NCI-H446 (cell line): Measurements from ENCODE around the gene IDH3G.
"Not testable (repeated sequence)": the region's sequence is repeated elsewhere in the genome, so short reads cannot be mapped to it uniquely, and the experiment has no call there.

Source experiments
- DNase-seq, 2 experiments: peaks; one replicate each; lab custom pipeline; 2025; lab: John Stamatoyannopoulos, UW

IDH3G gene

DNA sequence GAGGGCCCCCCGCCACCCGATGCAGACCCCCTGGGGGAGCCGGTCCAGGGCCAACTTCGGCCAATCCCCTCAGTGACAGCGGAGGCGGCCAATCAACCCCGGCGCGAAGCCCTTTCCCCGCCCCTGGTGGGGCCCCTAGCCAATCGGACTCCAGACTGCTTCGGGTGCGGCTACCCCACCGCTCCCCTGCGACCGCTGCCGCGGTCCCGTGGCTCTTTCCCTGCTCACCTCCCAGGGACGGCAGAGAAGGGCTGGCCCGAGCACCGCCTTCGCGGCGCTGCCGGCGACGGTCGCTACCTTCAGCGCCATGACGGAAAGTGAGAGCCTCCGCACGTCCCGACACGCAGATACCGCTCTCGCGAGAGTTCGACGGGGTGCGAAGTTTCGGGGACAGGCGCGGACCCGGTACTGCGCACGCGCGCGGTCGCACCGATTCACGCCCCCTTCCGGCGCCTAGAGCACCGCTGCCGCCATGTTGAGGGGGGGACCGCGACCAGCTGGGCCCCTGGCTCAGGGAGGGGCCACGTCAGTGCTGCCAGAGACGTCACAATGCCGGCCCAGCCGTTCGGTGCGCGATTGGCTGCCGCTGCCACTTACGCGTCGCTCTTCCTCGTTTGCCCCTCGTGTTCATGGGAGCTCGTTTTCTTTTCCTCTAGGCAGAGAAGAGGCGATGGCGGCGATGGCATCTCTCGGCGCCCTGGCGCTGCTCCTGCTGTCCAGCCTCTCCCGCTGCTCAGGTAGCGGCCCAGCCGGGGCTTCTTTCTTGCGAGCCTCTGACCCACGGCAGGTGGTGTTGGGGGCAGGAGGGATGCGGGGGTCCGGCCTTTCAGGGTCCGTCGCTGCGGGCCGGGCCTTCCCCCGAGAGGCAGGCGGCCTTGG lies at the start of gene IDH3G, which contains the start of gene SSR4:
TSS of gene IDH3G (minus strand) at position 358 of the 879 bp plus-strand sequence. CDS start at position 309, 49 bp downstream.
TSS of gene SSR4 (plus strand) at position 651 of the 879 bp plus-strand sequence. CDS start at position 671, 20 bp downstream.
- DNase-seq: peak; percentile 85 to 97

DNA sequence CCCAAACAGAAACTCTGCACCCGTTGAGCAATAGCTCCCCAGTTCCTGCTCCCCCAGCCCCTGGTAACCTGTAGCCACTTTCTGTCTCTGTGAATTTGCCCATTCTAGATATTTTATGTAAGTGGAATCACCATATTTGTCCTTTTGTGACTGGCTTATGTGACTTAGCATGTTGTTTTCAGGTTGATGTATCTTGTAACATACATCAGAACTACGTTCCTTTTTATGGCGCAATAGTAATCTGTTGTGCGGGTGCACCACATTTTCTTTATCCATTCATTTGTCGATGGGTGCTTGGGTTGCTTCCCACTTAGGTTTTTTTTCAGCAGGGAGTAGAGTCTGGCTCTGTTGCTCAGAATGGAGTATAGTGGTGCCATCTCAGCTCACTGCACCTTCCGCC lies 42.7 kb upstream of the IDH3G start:
- DNase-seq: no peak

DNA sequence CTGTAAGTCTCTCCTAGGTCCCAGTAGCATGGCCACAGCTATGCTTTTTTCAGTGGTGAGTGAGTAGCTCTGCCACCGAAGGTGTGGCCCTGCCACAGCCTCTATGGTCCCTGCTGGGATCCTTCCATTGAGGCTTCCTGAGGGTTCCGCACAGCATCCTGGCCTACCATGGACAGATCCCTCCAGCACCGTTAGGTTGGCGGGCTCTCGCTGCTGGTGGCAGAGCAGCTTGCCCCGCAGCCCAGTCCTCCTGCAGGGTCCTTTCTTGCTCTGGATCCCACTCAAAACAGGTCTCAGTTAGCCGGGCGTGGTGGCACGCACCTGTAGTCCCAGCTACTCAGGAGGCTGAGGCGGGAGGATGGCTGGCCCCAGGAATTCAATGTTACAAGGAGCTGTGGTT lies 38.6 kb upstream of the IDH3G start:
- no peak for DNase-seq

DNA sequence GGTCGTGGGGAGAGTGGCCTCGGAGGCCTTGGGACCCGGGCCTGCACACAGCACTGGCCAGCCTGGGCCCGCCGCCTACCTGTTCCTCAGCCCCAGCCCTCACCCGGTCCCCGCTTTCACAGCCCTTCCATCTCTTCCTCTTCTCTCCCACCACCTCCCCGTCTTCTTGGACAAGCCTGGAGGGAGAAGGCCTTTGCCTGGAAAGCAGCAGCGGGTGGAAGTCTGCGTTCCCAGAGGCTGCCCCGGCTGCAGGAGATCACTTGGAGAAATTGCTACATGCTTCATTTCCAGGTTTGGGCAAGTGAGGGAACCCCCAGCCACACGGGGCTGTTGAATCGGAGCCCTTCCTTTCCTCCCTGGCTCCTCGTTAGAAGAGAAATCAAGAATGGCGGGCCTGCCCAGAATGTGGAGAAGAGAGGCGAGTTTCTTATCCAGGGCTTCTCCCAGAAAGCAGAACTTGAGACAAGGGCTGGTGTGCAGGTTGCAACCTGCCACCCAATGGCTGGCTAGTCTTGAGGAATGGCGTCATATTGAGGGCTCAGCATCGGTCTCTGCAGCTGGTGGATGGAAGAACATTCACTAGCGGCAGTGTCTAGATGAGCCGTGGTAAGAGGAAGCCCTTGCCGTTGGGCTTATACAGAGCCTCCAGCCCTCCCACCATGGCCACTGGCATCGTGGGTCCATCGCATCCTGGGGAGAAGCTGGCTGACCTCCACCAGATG lies 37.4 kb upstream of the IDH3G start:
- DNase-seq: no peak

DNA sequence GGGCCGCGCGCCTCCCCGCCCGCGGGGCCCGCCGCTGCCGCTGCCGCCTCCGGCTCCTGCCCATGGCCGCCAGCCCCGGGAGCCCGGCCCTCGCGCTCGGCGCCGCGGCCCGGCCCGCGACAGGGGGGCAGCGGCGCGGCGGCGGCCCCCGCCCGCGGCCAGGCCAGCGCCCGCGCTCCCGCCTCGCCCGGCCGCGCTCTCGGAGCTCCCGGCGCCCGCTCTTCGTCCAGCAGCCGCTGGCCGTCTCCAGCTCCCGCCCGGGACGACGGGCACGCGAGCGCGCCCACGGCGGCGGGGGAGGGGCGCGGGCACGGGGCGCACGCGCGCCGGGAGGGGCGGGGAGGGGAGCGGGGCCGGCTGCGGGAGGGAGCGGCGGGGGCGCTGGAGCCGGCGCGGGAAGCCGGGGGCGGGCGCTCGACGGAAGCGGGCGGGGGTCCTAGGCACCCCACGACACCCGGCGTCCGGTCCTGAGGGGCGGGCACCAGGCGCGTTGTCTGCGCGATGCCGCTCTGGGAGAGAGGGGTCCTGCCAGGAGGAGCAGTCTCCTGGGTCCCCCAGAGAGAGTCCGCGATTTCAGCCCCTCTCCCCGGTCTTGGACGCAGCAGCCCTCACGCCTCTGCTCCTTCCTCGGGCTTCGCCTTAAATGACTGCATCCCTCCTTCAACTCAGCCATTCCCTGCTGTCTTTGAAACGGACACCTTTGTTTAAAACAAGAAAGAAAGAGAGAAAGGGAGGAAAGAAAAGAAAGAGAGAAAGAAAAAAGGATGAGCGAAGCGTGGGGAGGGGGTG lies 36.7 kb upstream of the IDH3G start:
- peak in 1 of 2 experiments; percentile 26 for DNase-seq

DNA sequence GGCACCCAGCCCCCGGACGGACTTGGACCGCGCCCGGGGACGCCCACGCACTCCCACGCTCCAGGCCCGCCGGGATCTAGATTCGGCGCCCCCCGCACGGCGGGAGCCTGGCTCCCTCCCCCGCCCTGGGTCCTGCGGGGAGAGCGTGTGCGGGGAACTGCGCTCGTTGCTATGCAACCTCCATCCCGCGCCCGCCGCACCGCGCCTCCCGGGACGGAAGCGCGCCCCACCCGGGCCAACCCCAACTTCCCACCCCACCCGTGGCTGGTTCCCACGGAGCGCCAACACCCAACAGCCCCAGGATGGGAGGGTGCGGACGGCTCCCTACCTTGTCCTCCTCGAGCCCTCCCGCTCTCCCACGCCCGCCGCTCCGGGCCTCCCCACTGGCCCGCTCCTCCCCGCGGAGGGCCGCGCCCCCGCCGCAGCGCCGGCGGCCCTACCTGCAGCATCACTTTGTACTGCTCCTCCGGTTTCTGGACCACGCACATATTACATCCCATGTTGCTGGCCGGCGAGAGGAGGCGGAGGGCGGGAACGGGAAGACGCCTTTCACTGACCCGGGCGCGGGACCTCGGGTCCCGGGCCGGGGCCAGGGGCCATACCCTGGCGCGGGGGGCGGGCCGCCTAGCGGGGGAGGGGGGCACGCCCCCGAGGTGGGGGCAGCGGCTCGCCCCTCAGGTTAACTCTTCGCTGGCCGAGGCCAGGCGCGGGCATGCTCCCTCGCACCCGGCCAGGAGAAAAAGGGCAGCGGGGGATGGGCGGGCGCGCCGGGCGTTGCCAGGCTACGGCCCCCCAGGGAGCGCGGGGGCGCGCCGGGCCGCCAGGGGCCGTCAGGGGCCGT lies 35.8 kb upstream of the IDH3G start, which contains the start of gene PDZD4:
TSS of gene PDZD4 (minus strand) at position 746 of the 841 bp plus-strand sequence. CDS start at position 500, 246 bp downstream.
- no peak for DNase-seq

DNA sequence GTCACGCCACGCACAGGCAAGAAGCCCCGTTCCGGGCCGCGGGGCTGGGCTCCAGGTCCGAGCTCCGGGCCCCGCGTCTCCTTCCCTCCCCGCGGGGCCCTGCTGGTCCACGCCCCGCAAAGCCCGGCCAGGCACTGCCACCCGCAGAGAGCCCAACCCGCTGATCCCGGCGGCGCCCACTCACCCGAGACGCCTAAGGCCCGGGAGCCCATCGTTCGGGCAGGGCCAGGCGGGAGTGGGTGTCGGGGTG lies 35.3 kb upstream of the IDH3G start:
- no peak for DNase-seq

DNA sequence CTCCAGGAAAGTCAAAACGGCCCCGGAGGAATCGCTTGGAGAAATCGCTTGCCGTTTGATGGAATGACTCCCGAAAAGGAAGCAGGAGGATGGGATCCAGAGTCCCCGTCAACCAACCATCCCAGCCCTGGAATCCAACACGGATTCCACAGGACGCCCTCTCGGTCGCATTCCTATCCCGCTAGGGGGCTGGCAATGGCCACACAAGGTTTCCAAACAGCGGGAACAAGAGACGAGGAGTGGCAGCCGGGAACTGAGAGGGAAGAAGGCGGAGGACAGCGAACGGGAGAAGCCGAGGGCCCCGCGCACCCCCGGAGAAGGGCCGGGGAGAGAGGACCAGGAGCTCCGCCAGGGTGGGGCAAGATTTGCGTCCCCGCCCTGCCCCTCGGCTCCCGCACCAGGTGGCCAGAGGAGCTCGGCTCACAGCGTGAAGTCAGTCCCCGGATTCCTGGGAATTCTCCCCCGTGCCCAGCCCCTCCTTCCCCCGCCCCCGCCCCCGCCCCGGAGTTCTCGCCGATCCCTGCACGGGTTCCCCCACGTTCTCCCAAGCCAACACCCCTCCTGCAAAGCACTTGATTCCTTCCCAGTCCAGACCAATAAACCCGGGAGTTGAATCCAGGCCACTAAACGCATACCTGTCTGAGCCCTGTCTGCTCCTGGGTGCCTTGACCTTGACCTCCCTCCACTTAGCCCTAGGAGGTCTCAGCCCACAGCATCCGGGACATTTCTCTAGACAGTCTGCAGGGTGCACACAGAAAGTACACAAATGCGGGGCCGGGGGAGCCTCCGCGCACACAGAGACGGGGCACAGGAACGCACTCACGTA lies 34.8 kb upstream of the IDH3G start:
- no peak for DNase-seq

DNA sequence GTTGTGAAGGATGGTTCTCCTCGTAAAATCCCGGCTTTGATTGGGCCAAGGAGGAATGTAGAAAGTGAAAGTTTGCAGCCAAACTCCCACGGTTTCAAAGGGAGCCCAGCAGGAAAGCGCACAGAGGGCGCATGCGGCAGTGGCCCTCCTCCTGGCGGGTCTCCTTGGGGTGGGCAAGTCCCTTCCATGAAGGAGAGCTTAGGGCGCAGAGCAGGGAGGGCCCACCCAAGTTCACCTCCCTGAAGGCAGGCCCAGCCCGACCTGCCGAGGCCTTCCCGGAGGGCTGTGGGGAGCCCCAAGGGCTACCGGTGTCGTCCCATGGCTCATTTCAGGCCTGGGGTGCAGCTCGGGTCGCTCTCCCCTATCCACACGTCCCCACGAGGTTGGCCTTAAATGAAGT lies 34.1 kb upstream of the IDH3G start:
- no peak for DNase-seq

DNA sequence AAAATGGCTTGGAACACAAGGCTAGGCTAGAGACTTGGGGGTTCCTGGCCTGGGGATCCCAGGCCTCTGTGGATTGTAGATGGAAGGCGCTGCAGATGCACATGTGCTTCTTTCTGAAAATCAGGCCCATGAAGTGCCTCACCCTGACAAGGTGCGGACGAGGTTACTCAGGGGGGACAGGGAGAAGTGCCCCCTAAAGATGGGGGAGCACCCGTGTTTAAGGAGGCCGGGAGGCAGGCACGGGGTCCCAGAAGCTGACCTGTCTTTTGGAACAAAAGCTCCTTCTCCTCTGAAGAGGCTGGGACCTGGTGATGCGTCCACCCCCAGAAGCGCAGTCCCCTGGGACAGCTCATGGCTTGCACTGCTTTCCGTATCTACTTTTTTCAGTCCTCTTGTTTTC lies 33.7 kb upstream of the IDH3G start:
- no peak for DNase-seq

DNA sequence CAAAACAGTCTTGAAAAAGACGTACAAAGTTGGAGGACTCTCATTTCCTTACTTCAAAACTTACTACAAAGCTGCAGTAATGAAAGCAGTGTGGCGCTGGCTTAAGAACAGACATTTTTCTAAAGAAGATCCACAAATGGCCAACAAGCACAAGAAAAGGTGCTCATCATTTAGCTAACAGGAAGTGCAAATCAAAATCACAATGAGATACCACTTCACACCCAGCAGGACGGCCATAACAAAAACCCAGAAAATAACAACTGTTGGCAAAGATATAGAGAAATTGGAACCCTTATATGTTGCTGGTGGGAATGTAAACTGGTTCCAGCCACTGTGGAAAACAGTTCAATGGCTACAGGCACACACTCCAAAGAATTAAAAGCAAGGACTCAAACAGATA lies 32.8 kb upstream of the IDH3G start:
- DNase-seq: no peak

DNA sequence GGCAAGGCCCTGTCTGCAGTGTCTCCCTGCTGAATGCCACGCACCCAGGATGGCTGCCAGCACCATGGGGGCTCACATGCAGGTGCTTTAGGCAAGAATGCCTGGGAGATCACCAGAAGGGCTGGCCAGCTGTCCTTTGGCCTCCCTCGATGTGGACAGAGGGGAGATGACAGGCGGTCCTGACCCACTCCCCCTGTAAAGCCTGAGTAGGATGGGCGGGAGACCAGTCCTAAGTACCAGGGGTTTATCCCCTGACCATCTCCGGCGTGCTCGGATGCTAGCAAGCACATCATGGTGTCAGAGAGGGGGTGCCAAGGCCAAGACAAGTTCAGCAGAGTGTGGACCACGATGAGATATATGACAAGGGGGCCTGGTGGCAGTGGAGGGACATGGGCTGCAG lies 30.9 kb upstream of the IDH3G start:
- DNase-seq: no peak

DNA sequence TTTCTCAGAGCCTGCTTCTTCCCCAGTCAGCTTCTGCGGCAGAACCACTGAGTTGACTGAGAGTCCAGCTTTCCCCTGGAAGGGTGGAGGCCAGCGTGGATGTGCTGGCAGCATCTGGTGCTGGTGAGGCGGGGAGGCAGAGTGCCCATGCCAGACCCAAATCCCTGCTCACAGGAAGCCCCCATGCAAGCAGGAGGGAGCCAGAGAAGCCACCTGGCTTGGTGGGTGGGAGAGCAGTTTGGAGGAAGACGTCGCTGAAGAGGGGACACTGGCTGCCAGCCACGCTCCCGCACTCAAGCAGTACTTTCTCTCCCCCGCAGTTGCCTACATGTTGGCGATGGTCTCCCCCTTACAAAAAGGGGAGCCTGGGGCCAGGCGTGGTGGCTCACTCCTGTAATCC lies 30.2 kb upstream of the IDH3G start:
- no peak for DNase-seq

DNA sequence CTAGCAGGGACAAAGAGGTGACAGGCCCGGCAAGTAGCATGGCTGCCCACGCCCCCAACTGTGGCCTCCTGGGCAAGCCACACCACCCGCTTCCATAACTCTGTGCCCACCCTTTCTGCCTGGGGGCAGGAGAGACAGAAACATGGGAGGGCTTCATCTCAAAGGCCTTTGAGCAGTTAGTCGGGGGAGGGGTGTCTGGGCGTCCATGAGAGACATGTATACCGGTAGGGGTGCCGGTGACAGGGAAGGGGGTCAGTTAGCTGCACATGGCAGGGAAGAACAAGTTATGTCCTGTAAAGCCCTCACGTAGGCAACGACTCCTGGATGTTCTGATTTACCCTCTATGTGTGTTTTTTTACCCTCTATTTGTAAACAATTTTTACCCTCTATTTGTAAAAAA lies 26.9 kb upstream of the IDH3G start:
- DNase-seq: no peak

DNA sequence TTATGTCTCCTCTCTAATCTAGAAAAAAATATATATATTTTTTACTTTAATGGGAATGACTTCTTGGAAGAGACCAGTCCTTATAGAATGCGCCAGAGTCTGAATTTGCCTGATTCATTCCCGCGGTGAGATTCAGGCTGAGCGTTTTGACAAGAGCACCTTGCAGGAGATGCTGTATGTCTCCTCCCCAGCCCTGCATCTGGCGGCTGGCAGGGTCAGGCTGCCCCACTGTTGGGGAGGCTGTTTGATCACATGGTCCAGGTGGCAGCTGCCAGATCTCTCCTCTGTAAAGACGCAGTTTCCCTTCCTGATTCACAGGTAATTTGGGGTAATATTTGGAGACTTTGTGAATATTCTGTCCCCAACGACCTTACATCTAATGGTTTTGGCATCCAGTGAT lies 26.4 kb upstream of the IDH3G start:
- DNase-seq: no peak

DNA sequence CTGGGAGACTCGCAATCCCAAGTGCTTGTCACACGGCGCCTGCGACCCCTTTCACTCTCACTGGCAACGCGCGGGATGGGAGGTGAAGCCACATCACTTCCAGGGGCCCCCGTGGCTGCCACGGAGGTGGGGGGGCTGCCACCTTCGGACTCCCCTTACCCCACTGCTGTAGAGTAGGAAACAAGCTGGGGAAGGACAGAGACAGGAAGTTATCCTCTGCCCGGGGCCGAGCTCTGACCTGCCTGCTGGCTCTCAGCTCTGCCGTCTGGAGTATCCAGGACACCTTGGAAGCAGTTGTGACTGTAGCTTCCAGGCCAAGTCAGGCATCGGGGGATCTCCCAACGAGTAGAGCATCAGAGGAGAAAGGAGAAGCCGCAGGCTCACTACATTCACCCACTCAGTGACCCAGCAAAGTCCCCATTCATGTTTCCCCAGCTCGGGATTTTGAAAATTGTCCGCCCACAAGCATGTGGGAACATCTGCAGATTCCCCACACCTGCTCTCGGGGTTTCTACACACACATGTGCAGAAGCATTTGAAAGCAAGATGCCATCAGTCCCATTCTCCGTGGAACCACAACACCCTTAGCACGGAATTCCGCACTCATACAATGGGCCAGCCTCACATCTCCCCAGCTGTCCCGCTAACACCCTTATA lies 25.3 kb upstream of the IDH3G start:
- no peak for DNase-seq

DNA sequence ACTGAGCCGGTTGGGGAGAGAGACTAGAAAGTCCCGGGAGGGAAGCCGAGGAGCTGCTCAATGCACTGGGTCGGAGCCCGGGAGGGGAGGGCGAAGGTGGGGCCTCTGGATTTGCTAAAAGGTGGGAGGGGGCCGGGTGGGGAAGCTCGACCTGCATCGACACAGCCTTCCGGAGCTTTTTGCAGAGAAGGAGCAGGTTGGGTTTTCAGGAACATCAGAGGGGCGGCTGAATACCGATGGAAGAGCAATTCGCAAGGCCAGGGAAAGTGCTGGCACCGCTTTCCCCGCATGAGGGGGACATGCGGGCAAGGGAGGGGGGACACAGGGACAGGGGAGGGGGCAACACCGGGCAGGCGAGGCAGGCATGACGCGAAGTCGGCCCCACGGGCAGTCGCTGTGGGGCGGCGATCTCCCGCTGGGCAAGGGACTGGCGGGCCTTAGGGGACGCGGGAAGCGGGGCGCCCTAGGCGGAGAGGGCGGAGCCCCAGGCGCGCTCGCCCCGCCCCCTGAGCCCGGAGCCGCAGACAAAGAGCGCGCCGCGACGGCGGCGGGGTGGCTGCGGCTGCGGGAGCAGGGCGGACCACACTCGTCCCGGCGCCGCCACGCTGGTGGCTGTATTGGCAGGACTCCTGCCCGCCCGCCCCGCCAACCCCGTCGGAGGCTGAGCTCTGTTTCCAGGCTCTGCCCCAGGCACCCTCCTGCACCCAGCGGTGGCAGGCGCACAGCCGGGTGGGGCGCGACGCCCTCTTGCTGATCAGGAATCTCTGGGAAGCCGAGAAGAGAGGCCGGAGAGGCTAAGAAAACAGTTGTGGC lies 24.6 kb upstream of the IDH3G start:
- peak in 1 of 2 experiments; percentile 27 for DNase-seq

DNA sequence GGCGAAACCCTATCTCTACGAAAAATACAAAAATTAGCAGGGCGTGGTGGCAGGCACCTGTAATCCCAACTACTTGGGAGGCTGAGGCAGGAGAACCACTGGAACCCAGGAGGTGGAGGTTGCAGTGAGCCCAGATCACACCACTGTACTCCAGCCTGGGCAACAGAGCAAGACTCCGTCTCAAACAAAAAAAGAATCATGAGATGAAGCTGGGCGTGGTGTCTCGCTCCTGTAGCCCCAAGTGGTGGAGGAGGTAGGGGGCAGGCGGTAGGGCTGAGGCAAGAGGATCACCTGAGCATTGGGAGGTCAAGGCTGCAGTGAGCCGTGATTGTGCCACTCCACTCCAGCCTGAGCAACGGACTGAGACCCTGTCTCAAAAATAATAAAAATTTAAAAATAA lies 23.9 kb upstream of the IDH3G start:
- not testable (repeated sequence) for DNase-seq
